ENCODE data around the gene SLC19A1.

SLC19A1 gene

DNA sequence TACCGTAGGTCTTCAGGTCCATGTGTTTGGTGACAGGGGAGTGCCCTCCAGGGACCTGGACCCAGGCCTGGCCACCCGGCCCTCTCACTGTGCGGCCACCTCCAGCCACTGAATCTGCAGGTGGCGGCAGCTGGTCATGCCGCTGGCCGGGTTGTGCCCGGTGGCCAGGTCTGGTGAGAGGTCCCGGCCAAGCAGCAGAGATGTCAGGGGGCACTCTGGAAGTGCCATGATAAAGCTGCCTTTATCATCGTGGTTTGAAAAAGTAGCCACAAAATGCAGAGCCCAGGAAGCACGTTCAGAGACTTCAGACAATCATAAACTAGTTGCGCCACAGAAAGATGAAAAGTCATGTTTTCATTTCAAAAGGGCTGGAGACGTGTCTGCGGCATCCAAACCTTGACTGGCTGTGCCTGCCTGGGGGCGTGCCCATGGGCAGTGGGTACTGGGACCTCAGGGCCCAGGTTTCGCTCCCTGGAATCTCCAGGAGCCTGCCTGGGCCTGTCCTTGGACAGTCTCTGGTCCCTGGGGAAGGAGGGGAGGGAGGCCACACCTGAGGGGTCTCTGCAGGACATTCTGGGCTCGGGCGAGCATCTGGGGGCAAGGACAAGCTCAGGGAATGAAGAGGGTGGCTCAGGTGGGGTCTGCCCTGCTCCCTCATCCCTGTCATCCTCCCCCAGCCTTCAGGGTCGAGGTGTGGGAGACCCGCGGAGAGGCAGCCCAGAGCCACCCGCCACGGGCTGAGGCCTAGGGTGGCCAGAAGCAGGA, 92.4 kb downstream of the SLC19A1 start:
- no peak for DNase-seq

- no peak for DNase-seq
These were observed 93.2 kb downstream of the SLC19A1 start for GRCh38 chr21:45448810-45449657.

DNA sequence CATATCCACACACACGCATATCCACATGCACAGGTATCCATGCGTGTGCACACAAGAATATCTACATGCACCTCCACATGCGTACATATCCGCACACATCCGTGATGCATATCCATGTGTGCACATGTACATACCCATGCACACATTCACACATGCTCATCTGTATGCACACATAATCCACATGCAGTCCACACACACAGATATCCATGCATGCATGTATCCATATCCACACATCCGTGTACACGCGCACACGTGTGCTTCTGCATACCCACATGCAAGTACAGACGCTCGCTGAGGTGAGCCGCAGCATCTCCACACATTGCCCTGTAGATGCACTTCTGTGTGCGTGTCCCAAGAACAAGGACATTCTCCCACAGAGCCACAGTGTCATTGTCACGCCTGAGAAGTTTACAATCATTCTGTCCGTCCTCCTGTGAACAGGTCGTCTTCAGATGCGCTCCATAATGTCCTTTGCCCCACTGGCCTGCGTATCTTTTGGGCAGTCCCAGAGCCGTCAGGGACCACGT, 93.9 kb downstream of the SLC19A1 start:
- DNase-seq: no peak
